GM23248 (cell line): Measurements from ENCODE around the gene MRPL36.

Experiments used
- EZH2 ChIP-seq: fragments of 200-600 bp; sonication (generic); IDR thresholded peaks from 2 replicates; pipeline ENCODE4 v1.6.1; 2018; ENCODE audit warnings: antibody characterized with exemption, mild to moderate bottlenecking; ENCODE audit not compliant: insufficient read depth, poor library complexity, severe bottlenecking
- EZH2phosphoT487 ChIP-seq: fragments of 200-600 bp; sonication (generic); IDR thresholded peaks from 2 replicates; pipeline ENCODE4 v1.6.1; 2018; ENCODE audit warnings: antibody characterized with exemption, moderate library complexity, mild to moderate bottlenecking, low read depth; ENCODE audit not compliant: insufficient read depth

DNA sequence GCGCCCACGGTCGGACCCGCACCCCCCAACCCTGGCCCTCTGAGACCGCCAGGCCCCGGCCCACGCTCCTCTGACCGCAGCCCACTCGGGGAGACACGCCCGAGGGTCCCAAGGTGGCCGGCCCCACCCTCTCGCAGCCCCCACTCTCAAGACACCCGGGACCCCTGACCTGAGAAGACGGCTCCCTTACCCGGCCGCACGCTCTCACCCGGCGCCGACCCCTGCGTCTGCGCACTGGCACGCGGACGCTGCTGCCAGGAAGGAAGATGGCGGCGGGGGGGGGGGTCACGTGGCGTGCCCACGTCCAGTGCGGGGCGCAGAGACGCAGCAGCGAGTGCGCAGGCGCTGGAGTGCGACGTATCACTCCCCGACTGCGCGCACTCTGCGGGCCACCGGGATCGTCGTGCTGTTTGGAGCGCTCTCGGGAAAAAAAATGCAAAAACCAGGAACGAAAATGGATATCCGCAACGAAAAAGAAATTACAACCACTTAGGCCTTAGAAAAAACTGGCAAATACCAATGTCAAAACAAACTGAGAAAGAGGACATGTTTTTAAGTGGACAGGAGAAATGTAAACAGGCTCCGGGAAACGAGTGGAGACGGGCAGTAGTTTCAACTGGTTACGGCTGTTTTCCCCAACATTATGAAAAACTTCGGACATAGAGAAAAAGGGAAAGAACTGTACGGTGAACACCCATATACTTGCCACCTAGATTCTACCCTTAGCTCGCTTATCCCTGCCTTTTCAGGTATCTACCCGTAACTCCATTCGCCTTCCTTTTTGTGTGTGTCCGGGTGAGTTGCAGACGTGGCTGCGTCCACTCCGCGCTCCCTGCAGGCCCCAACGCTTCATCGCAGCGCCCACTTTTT is at the start of gene MRPL36:
- TF ChIP-seq EZH2phosphoT487 (no peak), EZH2 (no peak)
